Body of pancreas (tissue), 4 donors: ENCODE data around the gene LAMA2. TPM values are rescaled to one million over a fixed set of nuclear protein-coding genes. Genes with fewer than 3 reads are reported as not detected.

Experiments
- ATAC-seq: fragments of 150-250 bp; one replicate; pipeline ENCODE4 v1.9.1; 2016
- DNase-seq, 4 donors: peaks; one replicate each; pipeline ENCODE4 v3.0.0-alpha.2; 2019
- H3K27ac ChIP-seq, 4 donors: fragments of 200-600 bp; sonication (generic); 1 replicate in 3 of 4; 2 replicates in 1 of 4; pipeline versions ENCODE4 v1.5.1 to v1.6.1; 2016 to 2019; ENCODE audit warnings: mild to moderate bottlenecking in 1 of 4, mixed read lengths in 1 of 4, moderate library complexity in 1 of 4
- H3K27me3 ChIP-seq, 2 donors: fragments of 200-600 bp; sonication (generic); one replicate each; pipeline ENCODE4 v1.6.0; 2016; ENCODE audit warnings: mild to moderate bottlenecking in 1 of 2
- H3K36me3 ChIP-seq, 2 donors: fragments of 200-600 bp; sonication (generic); replicated peaks in 1 of 2; 2 replicates each; pipeline ENCODE4 v1.5.1; 2016; ENCODE audit warnings: low read depth in 2 of 2; ENCODE audit not compliant: insufficient read depth in 1 of 2
- H3K4me1 ChIP-seq: fragments of 200-600 bp; sonication (generic); one replicate; pipeline ENCODE4 v1.6.0; 2016
- H3K4me3 ChIP-seq, 2 donors: fragments of 200-600 bp; sonication (generic); 1 replicate in 1 of 2; 2 replicates in 1 of 2; pipeline ENCODE4 v1.5.1; 2016 to 2019
- H3K9me3 ChIP-seq, 3 donors: fragments of 200-600 bp; sonication (generic); 1 replicate in 2 of 3; 2 replicates in 1 of 3; pipeline ENCODE4 v1.5.1; 2016
- POLR2A ChIP-seq, 3 donors: fragments of 450-650 bp; IDR thresholded peaks; one replicate each; pipeline ENCODE4 v1.6.1; 2016; ENCODE audit warnings: antibody characterized with exemption in 3 of 3, mild to moderate bottlenecking in 2 of 3
- WGBS, 2 donors: methylation state at CpG; one replicate each; pipeline ENCODE4 v1.1.5; 2017; 5-methylcytosine and 5-hydroxymethylcytosine counted together
- intact Hi-C: fragments of 100-400 bp; cut with DNase I; formaldehyde crosslinking; loops from one replicate; pipeline ENCODE4 v1.15.1; 2023
- total RNA-seq, 2 donors: library from RNA; depleted of rRNA; stranded (reverse); fragments of >200 nt; gene quantifications; one replicate each; pipeline ENCODE4 v1.1.0, GENCODE V29; 2016
- TF ChIP-seq, protein P1 (sequence below), 7 experiments: fragments of 450-650 bp in 4 of 7; fragments of 200-600 bp in 3 of 7; sonication (generic) in 3 of 7; IDR thresholded peaks; one replicate each; pipeline ENCODE4 v1.5.1; 2016 to 2019; ENCODE audit warnings: antibody characterized with exemption in 7 of 7

LAMA2 gene
- total RNA-seq, 2 donors from 2014 or later: 43.3 to 54.7 TPM

DNA sequence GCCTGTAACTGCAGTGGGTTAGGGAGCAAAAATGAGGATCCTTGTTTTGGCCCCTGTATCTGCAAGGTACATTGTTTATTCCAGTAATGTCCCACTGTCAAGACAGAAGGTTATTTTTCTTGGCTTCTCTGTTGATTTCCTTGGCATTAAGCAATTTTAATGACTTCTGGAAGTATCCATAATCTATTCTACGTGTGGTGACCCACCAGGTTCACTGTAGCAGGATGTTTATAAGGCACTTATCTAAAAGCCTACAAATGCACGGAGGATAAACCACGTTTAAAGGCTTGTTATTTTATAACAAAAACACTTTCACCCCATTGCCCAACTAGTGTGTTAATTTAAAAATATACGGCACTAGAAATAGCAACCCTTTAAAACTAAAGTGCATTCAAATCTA is 294.9 kb downstream of the LAMA2 start:
- Histone ChIP-seq H3K36me3 (no peaks in the 10 kb centered on the region), H3K9me3 (no peaks in the 10 kb centered on the region), H3K4me1 (no peaks in the 10 kb centered on the region), H3K27me3 (no peaks in the 10 kb centered on the region), H3K27ac (no peak overlapping the region), H3K4me3 (no peak overlapping the region)
- DNase-seq (no peak), ATAC-seq (no peak)
- WGBS, 2 donors: 43 to 49% methylated on average over 4 of the region's 4 CpGs
- no peak for TF ChIP-seq POLR2A (IDR thresholded peaks at IDR 0.05)
- TF ChIP-seq, protein P1, sequence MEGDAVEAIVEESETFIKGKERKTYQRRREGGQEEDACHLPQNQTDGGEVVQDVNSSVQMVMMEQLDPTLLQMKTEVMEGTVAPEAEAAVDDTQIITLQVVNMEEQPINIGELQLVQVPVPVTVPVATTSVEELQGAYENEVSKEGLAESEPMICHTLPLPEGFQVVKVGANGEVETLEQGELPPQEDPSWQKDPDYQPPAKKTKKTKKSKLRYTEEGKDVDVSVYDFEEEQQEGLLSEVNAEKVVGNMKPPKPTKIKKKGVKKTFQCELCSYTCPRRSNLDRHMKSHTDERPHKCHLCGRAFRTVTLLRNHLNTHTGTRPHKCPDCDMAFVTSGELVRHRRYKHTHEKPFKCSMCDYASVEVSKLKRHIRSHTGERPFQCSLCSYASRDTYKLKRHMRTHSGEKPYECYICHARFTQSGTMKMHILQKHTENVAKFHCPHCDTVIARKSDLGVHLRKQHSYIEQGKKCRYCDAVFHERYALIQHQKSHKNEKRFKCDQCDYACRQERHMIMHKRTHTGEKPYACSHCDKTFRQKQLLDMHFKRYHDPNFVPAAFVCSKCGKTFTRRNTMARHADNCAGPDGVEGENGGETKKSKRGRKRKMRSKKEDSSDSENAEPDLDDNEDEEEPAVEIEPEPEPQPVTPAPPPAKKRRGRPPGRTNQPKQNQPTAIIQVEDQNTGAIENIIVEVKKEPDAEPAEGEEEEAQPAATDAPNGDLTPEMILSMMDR (IDR thresholded peaks at IDR 0.05): no peak
- intact Hi-C loops: no loop called here

DNA sequence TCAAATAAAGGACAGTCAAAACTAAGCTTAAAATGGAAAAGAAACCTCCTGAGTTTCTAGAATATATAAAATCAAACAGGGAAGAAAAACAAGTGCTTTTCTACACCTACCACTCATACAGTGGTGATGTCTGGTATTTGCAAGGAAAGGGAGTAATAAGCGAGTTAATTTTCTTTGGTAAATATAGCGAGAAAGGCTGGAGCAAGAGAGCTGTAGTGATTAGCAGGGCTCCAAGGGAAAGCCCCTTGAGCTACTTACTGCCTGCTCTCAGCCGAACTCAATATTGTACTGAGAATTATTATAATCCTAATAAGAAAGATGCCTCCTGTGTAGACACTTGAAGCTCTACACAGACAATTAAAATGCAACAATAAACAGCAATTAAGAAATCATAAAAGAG is 296.3 kb downstream of the LAMA2 start:
- Histone ChIP-seq H3K27me3 (no peaks in the 10 kb centered on the region), H3K27ac (no peak overlapping the region), H3K4me3 (no peak overlapping the region), H3K4me1 (no peaks in the 10 kb centered on the region), H3K36me3 (no peaks in the 10 kb centered on the region), H3K9me3 (no peaks in the 10 kb centered on the region)
- DNase-seq (no peak), ATAC-seq (no peak)
- no peak for TF ChIP-seq POLR2A (IDR thresholded peaks at IDR 0.05)
- TF ChIP-seq, protein P1 (IDR thresholded peaks at IDR 0.05): no peak
- WGBS, 2 donors: 37 to 39% methylated on average over 3 of the region's 3 CpGs
- intact Hi-C loops: no loop called here

GRCh38 chr6:129181001-129181400 is 298.1 kb downstream of the LAMA2 start:
- ATAC-seq: no peak
- WGBS, 2 donors: 54 to 58% methylated on average over 2 of the region's 2 CpGs

GRCh38 chr6:129183187-129183591 is 300.3 kb downstream of the LAMA2 start:
- no peak overlapping the region for H3K27ac ChIP-seq
- H3K9me3 ChIP-seq: no peaks in the 10 kb centered on the region
- DNase-seq (no peak), ATAC-seq (no peak)
- WGBS, 2 donors: 58 to 67% methylated on average over 1 of the region's 1 CpG
- no peaks in the 10 kb centered on the region for H3K27me3 ChIP-seq
- no peaks in the 10 kb centered on the region for H3K4me1 ChIP-seq
- no peak overlapping the region for H3K4me3 ChIP-seq
- no peaks in the 10 kb centered on the region for H3K36me3 ChIP-seq
- intact Hi-C loops: no loop called here
- TF ChIP-seq POLR2A (IDR thresholded peaks at IDR 0.05): no peak

More at GRCh38 chr6:129181001-129181400, 298.1 kb downstream of the LAMA2 start:
- Histone ChIP-seq H3K4me3 (no peak overlapping the region), H3K9me3 (no peaks in the 10 kb centered on the region), H3K36me3 (no peaks in the 10 kb centered on the region), H3K27ac (no peak overlapping the region), H3K4me1 (no peaks in the 10 kb centered on the region), H3K27me3 (no peaks in the 10 kb centered on the region)
- intact Hi-C loops: no loop called here
- TF ChIP-seq, protein P1 (IDR thresholded peaks at IDR 0.05): no peak
- no peak for TF ChIP-seq POLR2A (IDR thresholded peaks at IDR 0.05)
- DNase-seq: no peak

DNA sequence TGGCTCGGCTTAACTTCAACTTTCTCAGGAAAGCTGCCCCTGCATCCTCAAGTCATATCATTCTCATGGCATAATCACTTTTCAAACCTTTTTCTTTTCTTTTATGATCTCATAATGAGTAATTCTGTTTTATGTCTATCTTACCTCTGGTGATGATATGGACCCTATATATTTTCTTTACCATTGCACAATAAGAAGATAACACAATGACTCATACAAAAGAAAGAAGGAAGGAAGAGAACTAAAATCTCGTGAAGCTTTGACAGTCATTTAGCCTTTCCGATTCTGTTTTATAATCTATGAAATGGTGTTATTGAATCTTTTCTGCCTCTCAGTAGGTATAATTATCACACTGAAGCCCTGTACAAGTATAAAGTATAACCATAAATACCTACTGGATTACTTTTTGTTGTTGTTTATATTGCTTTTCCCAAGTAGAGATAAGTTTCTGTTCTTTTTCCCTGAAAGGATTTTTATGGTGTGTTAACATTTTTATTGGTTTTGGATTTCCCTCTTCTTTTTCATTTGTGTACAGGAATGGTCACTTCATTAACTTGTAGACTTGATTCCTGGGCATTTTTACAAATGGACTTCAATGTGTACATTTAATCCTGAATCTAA is 300.9 kb downstream of the LAMA2 start:
- ATAC-seq (no peak), DNase-seq (no peak)
- H3K27ac ChIP-seq: no peak overlapping the region
- no peaks in the 10 kb centered on the region for H3K36me3 ChIP-seq
- no peaks in the 10 kb centered on the region for H3K9me3 ChIP-seq
- H3K27me3 ChIP-seq: no peaks in the 10 kb centered on the region
- no peak overlapping the region for H3K4me3 ChIP-seq
- TF ChIP-seq POLR2A (IDR thresholded peaks at IDR 0.05): no peak
- TF ChIP-seq, protein P1 (IDR thresholded peaks at IDR 0.05): no peak
- H3K4me1 ChIP-seq: no peaks in the 10 kb centered on the region
- intact Hi-C loops: no loop called here
- 64 to 82% methylated on average over 3 of the region's 3 CpGs for WGBS, 2 donors
